Endothelial cell (in vitro differentiated cells): ENCODE data around the gene VPS50. TPM values are rescaled to one million over a fixed set of nuclear protein-coding genes. Genes with fewer than 3 reads are reported as not detected.

Source experiments
- DNase-seq: peaks from one replicate; pipeline ENCODE4 v3.0.0; 2021; ENCODE audit warnings: low spot score
- H3K27ac Mint-ChIP-seq: one replicate; pipeline ENCODE4 v1.8.0; 2021; ENCODE audit warnings: mixed read lengths, inconsistent platforms; ENCODE audit not compliant: unreplicated experiment
- H3K27me3 Mint-ChIP-seq: one replicate; pipeline ENCODE4 v1.8.0; 2021; ENCODE audit warnings: mild to moderate bottlenecking, moderate library complexity, mixed read lengths, inconsistent platforms; ENCODE audit not compliant: unreplicated experiment
- H3K36me3 Mint-ChIP-seq: one replicate; pipeline ENCODE4 v1.8.0; 2021; ENCODE audit warnings: mild to moderate bottlenecking, low read depth, mixed read lengths, inconsistent platforms; ENCODE audit not compliant: unreplicated experiment
- H3K4me1 Mint-ChIP-seq: one replicate; pipeline ENCODE4 v1.8.0; 2021; ENCODE audit warnings: mild to moderate bottlenecking, mixed read lengths, inconsistent platforms; ENCODE audit not compliant: unreplicated experiment
- H3K4me3 Mint-ChIP-seq: one replicate; pipeline ENCODE4 v1.8.0; 2021; ENCODE audit warnings: mild to moderate bottlenecking, mixed read lengths, inconsistent platforms; ENCODE audit not compliant: unreplicated experiment
- H3K9me3 Mint-ChIP-seq: one replicate; pipeline ENCODE4 v1.8.0; 2021; ENCODE audit warnings: mixed read lengths, inconsistent platforms; ENCODE audit not compliant: unreplicated experiment
- total RNA-seq: library from RNA; stranded (reverse); fragmentation: NEBNext Ultra II Directional; extraction: Animal tissue kit (Norgen Biotek cat#: 25700); gene quantifications from one replicate; pipeline ENCODE4 v1.2.1, GENCODE V29; 2021; ENCODE audit not compliant: unreplicated experiment
- TF ChIP-seq, protein P1 (sequence below): fragments of 200-600 bp; sonication (generic); IDR thresholded peaks from one replicate; pipeline ENCODE4 v1.5.0; 2021; ENCODE audit warnings: antibody characterized with exemption; ENCODE audit not compliant: unreplicated experiment

Gene VPS50
- total RNA-seq, 1 donor from 2014 or later = 20.6 TPM

GRCh38 chr7:93378131-93378760 lies 146.1 kb downstream of the VPS50 start:
- no peak for DNase-seq
- Mint-ChIP-seq H3K4me1 (no peaks in the 10 kb centered on the region), H3K36me3 (no peaks in the 10 kb centered on the region), H3K4me3 (no peak overlapping the region), H3K27ac (no peak overlapping the region), H3K27me3 (no peaks in the 10 kb centered on the region), H3K9me3 (no peaks in the 10 kb centered on the region)
- TF ChIP-seq, protein P1, sequence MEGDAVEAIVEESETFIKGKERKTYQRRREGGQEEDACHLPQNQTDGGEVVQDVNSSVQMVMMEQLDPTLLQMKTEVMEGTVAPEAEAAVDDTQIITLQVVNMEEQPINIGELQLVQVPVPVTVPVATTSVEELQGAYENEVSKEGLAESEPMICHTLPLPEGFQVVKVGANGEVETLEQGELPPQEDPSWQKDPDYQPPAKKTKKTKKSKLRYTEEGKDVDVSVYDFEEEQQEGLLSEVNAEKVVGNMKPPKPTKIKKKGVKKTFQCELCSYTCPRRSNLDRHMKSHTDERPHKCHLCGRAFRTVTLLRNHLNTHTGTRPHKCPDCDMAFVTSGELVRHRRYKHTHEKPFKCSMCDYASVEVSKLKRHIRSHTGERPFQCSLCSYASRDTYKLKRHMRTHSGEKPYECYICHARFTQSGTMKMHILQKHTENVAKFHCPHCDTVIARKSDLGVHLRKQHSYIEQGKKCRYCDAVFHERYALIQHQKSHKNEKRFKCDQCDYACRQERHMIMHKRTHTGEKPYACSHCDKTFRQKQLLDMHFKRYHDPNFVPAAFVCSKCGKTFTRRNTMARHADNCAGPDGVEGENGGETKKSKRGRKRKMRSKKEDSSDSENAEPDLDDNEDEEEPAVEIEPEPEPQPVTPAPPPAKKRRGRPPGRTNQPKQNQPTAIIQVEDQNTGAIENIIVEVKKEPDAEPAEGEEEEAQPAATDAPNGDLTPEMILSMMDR = no peak

GRCh38 chr7:93382362-93382761 lies 150.2 kb downstream of the VPS50 start:
- H3K4me3 Mint-ChIP-seq = no peak overlapping the region
- H3K27me3 Mint-ChIP-seq = no peaks in the 10 kb centered on the region
- H3K9me3 Mint-ChIP-seq = no peaks in the 10 kb centered on the region
- H3K4me1 Mint-ChIP-seq = no peaks in the 10 kb centered on the region
- no peak overlapping the region for H3K27ac Mint-ChIP-seq
- TF ChIP-seq, protein P1 = no peak
- no peaks in the 10 kb centered on the region for H3K36me3 Mint-ChIP-seq
- DNase-seq = no peak

DNA sequence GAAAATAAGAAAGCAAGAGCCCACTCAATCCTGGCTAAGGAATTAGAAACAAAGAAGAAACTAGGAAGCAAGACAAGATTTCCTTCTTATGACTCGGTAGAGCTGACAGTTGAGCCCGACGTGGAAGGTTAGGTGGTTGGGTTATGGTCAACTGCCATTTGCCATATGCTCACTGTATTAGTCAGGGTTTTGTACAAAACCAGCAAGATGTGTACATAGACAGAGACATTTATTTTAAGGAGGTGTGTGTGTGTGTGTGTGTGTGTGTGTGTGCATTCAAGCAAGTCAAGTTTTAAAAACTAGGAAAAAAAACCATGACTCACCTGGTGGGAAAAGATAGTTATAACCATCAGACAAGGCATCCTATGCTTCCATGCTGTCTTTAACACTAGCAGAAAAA lies 158.5 kb downstream of the VPS50 start:
- Mint-ChIP-seq H3K27ac (no peak overlapping the region), H3K4me3 (no peak overlapping the region), H3K9me3 (no peaks in the 10 kb centered on the region), H3K4me1 (no peaks in the 10 kb centered on the region), H3K36me3 (no peaks in the 10 kb centered on the region), H3K27me3 (peaks cover 3% of the 10 kb centered on the region)
- TF ChIP-seq, protein P1 = no peak
- no peak for DNase-seq

- TF ChIP-seq, protein P1 = no peak
- Mint-ChIP-seq H3K27me3 (peaks cover under 1% of the 10 kb centered on the region), H3K4me1 (no peaks in the 10 kb centered on the region), H3K36me3 (no peaks in the 10 kb centered on the region), H3K9me3 (no peaks in the 10 kb centered on the region), H3K27ac (no peak overlapping the region), H3K4me3 (no peak overlapping the region)
- DNase-seq = no peak
Observed at GRCh38 chr7:93392984-93393383, 160.8 kb downstream of the VPS50 start.

DNA sequence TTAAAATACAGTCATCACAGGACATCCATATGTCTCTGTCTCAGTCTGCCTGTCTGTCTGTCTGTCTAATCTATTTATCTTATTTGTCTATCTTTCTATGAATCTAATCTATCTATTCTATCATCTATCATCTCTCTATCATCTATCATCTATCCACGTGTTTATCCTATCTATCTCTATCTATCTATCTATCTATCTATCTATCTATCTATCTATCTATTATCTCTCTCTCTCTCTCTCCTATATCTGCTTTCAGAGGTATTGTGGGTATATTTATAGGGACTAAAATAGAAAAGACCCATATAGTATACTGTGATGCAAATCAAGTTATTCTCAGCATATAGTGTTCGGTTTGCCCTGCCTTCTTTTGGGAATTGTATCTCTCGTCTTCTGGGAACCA lies 167.5 kb downstream of the VPS50 start:
- no peaks in the 10 kb centered on the region for H3K36me3 Mint-ChIP-seq
- no peaks in the 10 kb centered on the region for H3K27me3 Mint-ChIP-seq
- TF ChIP-seq, protein P1 = no peak

More for the DNA sequence above, 167.5 kb downstream of the VPS50 start:
- Mint-ChIP-seq H3K4me3 (no peak overlapping the region), H3K9me3 (no peaks in the 10 kb centered on the region), H3K4me1 (no peaks in the 10 kb centered on the region), H3K27ac (no peak overlapping the region)
- no peak for DNase-seq
